HG02588 (cell line): ENCODE measurements around the gene AGMO.

ENCODE experiments used
- ATAC-seq: cut with Tn5 transposase; IDR thresholded peaks from one replicate; pipeline ENCODE4 v1.9.1; 2021; ENCODE audit warnings: mild to moderate bottlenecking, moderate library complexity; ENCODE audit not compliant: unreplicated experiment

Gene AGMO

GRCh38 chr7:15462721-15463389 lies 99.0 kb downstream of the AGMO start:
- ATAC-seq: no peak

DNA sequence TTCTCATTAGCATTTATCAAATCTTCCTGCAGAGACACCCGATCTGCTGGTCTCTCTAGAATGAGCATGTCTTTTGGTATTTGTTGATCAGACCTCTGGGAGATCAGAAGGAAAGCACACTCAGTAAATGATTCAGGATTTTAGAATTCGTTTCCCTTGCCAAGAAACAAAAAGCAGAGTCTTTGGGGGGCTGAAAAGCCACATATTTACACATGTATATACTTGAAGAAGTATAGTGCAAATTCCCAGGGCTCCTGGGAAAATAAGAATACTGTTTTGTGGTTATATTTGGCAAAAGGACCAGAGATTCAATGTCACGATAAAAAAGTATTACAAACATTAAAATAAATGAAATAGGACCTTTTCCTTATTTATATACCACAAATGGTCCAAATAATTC lies 100.2 kb downstream of the AGMO start:
- ATAC-seq: no peak

GRCh38 chr7:15459018-15459615 lies 102.7 kb downstream of the AGMO start:
- ATAC-seq: no peak

DNA sequence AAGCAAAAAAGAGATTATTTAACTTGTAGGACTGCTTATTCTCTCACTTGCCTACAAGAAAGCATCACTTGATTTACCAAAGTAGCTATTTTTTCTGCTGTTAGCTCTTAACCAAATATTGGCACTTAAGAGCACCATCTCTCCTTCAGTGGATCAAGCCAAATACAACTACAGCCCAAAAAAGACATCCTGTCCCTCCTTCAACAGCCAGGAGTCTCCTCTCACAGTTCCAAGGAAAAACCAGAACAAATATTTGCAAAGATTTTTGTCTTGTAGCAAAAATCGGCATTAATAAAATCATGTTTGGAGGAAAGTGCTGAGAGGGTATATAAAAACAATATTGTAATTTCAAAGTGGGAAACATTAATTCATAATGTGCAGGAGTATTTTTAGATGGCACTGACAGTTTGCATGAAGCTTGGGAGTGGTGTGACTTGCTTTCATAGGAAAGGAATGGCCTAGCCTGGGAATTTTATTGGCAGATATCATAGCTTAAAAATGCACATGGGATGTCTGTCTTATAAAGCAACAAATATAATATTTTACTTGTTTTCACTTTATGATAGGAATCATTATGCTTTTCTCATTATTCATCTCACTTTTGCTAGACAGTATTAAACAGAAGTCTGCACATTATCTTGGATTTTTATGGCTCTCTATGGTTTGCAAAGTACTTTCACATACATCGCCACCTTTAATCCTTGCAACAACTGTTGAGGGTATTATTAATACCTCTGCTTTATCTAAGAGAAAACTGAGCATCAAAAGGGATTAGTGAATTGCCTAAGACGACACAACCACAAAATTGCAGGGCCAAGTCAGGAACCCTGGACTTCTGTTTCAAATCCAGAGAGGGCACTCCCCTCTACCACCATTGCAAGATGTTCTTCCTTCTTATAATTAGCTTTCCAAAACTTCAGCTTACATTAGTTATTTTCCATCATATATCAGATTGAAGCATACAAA lies 103.5 kb downstream of the AGMO start:
- ATAC-seq: no peak

DNA sequence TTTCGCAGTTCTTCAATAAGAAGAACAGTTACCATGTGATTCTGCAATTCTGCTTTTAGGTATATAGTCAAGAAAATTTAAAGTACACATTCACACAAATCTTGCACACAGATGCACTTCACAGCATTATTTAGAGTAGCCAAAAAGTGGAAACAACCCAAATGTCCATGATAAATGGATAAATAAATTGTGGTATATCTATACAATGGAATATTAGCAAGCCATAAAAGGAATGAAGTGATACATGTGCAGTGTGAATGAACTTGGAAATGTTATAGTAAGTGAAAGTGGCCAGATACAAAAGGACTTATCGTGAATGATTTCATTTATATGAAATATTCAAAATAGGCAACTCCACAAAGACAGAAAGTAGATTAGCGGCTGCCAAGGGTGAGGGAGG lies 109.1 kb downstream of the AGMO start:
- no peak for ATAC-seq

- no peak for ATAC-seq
These were observed 115.1 kb downstream of the AGMO start for GRCh38 chr7:15446722-15447121.

- no peak for ATAC-seq
These were observed 115.5 kb downstream of the AGMO start for GRCh38 chr7:15446280-15446679.

DNA sequence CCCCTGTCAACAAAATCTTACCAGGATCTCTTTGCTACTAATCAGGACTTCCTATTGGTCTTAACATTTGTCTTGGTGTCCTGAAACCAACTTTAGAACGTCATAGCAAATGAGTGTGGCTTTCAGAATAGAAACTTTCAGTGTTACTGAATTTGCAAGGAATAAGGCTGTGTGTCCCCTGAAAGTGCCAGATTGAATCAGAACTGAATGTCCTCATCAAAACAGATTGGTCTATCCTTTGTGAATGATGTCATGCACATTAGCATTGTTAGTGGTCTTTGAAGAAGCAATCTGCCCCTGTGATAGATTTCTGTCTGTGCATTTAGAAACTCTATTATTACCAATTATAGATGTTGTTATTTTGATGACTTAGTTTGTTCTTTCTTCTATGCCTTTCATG lies 119.9 kb downstream of the AGMO start:
- no peak for ATAC-seq

- no peak for ATAC-seq
These were observed 121.3 kb downstream of the AGMO start for GRCh38 chr7:15440482-15440881.

GRCh38 chr7:15439853-15440252 lies 122.0 kb downstream of the AGMO start:
- no peak for ATAC-seq

DNA sequence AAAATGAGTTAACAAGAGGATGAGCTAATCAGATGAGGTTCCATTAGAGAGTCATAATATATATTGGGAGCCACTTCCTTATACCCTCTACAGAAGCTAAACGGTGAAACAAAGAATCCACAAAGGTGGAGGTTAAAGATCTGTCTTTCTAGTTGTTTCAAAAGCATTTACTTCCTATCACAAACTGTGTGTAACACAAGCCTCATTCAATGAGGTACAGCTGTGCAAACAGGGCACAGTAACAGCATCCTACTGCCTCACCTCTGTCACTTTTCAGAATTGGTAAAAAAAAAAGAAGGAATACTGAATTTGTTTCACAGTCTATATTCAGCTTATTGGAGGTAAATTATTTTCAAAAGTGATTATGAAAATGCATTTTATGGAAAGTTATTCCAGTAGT lies 128.7 kb downstream of the AGMO start:
- ATAC-seq: no peak

- ATAC-seq: no peak
These were observed 130.9 kb downstream of the AGMO start for GRCh38 chr7:15430911-15431310.

GRCh38 chr7:15430191-15430590 lies 131.6 kb downstream of the AGMO start:
- ATAC-seq: no peak

DNA sequence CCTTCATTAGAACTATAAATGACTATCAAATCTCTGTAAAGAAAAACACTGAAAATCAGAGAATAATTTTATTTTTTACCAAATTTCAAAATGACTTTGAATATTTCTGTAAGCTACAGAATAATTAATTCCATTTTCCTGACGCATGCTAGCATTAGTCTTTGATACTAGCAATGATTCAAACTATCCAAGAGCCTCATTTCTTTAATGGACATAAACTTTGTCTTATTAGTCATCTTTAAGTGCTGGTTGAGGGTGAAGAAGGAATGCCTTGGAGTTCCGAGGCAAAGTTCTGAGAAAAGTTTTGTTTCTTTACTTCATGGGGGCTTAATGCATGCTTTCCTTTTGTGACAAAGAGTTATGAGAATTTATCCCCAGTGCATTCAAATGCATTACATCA lies 137.3 kb downstream of the AGMO start:
- ATAC-seq: no peak

- no peak for ATAC-seq
These were observed 142.2 kb downstream of the AGMO start for GRCh38 chr7:15419596-15419995.

- no peak for ATAC-seq
These were observed 143.6 kb downstream of the AGMO start for GRCh38 chr7:15418264-15418663.

DNA sequence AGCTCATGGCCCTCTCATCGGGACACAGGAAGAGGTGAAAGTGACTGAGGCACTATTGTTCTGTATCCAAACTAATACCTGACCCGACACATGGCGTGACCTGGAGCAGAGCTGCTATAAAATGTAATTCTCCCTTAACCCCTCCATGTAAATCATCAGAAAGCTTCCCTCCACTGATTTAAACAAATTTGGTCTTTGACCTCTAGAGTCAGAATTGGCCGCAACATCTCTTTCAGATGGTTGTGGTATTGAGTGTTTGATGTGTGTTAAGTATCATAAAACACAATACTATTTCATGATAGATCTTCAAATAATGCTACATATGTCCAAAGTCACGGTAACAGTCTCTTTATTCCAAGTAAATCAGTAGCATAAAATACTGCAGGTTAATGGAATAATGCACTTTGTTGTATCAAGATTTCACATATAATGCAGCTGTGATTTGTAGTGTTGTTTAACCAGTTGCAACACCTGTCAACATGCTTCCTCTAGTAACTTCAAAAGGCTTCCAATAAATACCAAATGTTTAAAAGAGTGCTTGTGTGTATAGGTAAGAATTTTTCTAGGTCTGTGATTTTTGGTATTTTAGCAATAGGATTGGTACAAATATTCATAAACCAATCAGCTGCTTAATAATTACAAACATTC lies 144.3 kb downstream of the AGMO start:
- ATAC-seq: no peak

GRCh38 chr7:15411019-15411418 lies 150.8 kb downstream of the AGMO start:
- ATAC-seq: no peak

DNA sequence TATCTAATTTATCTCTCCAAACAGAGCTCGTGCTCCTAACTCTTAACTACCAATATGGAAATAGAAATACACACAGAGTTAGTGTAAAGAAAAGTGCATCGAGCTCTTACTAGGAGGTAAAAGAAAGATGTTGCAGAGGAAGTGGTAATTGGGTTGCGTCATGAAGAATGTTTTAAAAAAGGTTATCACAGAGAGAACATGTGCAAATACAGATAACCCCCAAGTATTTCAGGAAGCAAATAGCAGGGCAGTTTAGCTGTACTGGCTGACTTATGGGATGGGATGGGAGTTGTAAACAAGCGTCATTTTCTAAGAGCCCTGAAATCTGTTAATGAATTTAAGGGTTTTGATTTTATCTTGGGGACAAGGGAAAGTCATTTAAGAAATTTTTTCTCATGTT lies 153.9 kb downstream of the AGMO start:
- ATAC-seq: no peak

DNA sequence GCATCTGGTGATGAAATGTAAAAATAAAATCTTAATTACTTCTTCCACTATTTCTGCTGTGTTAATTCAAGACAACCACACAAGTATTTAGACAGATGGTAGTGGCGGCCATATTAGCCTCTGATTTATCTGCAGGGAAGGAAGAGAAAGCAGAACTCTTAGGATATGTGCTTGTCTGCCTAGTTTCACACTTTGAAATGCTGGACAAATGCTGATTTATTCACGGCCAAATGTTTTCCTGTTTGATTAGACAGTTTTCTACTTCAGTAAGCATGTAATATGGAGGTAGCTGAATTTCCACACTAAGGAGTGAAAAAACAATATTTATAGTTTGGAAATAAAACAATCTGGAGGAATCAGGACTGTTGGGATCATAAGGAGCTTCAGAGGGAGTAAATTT lies 158.1 kb downstream of the AGMO start:
- no peak for ATAC-seq

- no peak for ATAC-seq
These were observed 158.5 kb downstream of the AGMO start for GRCh38 chr7:15403315-15403714.
